HG02678 (cell line): ENCODE results near the gene C19orf47.
"Not testable (repeated sequence)": the region's sequence is repeated elsewhere in the genome, so short reads cannot be mapped to it uniquely, and the experiment has no call there.

Experiments
- ATAC-seq: cut with Tn5 transposase; IDR thresholded peaks from one replicate; pipeline ENCODE4 v1.9.1; 2021; ENCODE audit warnings: mild to moderate bottlenecking, moderate library complexity; ENCODE audit not compliant: unreplicated experiment

Gene C19orf47

DNA sequence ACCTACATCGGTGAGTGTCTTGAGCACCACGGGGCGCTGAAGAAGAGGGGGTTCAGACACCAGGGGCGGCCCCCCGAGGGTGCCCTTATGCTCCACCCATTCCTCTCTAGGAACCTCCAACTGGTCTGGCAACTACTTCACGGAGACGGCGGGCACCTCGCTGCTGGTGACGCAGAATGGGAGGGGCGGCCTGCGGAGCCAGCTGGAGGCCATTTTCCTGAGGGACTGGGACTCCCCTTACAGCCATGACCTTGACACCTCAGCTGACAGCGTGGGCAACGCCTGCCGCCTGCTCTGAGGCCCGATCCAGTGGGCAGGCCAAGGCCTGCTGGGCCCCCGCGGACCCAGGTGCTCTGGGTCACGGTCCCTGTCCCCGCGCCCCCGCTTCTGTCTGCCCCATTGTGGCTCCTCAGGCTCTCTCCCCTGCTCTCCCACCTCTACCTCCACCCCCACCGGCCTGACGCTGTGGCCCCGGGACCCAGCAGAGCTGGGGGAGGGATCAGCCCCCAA is 29.7 kb upstream of the C19orf47 start:
- no peak for ATAC-seq

DNA sequence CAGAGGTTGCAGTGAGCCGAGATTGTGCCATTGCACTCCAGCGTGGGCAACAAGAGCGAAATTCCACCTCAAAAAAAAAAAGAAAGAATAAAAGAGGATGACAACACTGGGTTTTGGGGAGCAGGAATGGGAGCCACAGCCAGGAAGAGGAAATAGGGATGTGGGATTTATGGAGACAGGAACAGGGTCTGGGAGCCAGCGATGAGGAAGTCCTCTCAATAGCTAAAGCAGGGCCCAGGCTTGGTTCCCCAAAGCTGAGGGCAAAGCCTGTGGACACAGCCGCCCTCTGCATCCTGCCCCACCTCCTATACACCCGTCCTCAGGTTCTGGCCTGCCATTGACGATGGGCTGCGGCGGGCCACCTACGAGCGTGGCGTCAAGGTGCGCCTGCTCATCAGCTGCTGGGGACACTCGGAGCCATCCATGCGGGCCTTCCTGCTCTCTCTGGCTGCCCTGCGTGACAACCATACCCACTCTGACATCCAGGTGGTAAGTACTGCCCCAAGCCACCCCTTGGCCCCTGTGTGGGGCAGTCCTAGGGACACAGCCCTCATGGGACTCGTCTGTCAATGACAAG is 28.2 kb upstream of the C19orf47 start:
- no peak for ATAC-seq

DNA sequence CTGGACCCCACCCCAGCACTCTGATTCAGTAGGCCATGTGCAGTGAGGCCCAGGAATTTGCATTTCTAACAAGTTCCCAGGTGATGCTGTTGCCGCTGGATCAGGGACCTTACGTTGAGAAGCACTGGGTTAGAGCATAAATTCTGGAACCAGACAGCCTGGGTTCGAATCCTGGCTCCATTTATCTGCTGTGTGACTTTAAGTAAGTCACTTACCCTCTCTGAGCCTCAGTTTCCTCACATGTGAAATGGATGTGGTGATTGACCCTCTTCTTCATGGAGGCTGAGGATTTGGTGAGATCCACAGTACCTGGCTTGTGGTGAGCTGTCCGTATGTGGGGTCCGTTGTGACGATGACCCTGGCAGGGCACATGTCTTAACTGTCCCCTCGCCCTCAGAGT is 25.9 kb upstream of the C19orf47 start:
- ATAC-seq: no peak

DNA sequence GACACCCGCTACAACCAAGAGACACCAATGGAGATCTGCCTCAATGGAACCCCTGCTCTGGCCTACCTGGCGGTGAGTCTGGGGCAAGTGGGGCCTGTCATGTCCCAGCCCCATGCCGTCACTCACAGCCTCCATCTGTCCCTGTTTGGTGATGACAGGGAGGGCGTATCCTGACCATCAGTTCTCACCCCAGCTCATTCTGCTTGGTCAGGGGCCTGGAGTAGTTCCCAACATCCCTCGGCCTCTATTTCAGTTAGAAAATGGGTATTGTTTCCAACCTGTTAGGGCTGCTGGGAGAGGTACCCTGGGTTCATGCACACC is 23.6 kb upstream of the C19orf47 start:
- ATAC-seq: no peak

DNA sequence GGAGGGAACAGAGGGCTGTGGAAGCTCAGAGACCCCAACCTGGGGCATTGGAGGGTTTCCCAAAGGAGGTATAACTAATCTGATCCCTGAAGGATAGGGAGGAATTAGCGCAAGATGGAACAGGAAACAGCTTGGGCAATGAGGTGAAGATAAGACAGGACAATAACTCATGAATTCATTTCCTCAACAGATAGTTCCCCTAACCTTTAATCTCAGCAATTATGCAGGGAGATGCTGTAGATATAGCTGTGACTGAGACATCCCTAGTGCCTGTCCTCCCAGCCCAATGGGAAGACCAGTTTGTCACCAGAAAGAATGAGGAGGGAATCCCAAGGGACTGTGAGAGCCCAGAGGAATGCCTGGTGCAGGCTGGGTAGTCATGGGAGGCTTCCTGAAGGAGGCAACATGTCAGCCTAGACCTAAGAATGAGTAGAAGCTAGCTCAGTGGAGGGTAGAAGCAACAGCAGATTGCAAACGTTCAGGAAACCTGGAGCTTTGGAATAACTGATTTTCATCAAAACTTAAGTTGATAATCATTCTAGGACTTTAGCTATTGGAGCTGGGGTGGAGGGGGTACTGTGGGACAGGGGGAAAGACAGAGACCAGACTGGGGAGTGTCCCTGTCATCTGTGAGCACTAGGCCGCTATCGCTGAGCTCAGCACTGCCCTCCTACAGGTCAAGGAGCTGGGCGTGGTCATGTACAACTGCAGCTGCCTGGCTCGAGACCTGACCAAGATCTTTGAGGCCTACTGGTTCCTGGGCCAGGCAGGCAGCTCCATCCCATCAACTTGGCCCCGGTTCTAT is 23.0 kb upstream of the C19orf47 start:
- ATAC-seq: no peak

DNA sequence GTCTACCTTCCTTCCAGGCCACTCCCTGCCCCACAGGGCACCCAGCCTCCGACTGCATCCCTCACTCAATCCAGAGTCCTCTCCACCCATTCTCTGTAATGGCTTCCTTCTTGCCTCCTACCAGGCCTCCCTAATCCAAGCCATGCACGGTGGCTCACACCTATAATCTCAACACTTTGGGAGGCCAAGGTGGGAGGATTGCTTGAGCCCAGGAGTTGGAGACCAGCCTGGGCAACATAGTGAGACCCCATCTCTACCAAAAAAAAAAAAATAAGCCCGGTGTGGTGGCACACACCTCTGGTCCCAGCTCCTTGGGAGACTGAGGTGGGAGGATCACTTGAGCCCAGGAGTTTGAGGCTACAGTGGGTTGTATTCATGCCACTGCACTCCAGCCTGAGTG is 22.1 kb upstream of the C19orf47 start:
- not testable (repeated sequence) for ATAC-seq

DNA sequence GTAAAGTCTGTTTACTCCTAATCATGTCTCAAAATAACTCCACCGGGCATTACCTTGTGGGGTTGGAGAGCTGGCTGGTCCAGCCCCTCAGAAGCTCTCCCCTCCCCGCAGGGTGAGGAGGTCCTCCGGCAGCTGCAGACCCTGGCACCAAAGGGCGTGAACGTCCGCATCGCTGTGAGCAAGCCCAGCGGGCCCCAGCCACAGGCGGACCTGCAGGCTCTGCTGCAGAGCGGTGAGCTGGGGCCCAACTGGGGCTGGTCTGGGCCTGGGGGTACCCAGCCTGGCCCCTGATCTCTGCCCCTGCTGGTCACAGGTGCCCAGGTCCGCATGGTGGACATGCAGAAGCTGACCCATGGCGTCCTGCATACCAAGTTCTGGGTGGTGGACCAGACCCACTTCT is 21.6 kb upstream of the C19orf47 start:
- ATAC-seq: no peak

DNA sequence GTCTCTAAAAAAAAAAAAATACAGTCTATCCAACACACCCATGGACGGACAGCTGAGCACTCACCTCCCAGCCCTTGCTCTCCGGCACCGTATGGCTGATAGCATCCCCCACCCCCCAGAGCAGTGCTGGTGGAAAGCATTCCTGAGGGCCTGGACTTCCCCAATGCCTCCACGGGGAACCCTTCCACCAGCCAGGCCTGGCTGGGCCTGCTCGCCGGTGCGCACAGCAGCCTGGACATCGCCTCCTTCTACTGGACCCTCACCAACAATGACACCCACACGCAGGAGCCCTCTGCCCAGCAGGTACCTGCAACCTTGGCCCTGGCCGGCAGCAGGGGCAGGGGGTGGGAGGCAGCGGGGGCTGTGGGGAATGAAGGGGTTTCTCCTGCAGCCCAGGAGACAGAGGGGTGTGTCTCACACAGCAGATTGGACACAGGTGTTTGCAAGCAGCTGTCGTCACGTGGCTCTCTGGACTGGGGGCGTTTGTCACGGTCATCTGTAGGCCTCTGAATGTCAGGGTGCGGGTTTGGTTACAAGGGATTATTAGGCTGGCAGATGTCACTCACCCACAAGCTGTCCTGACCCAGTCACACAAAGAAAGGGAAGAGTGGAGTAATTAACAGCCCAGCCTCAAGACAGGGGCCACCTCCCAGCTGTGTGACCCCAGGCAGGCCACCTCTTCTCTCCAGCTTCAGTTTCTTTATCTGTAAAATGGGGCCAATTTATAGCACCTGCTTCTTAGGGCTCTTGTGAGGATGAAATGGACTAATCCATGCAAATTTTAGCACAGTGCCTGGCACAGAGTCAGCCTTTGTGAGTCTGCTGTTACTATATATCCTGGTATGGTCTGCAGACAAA is 19.6 kb upstream of the C19orf47 start:
- ATAC-seq: no peak

DNA sequence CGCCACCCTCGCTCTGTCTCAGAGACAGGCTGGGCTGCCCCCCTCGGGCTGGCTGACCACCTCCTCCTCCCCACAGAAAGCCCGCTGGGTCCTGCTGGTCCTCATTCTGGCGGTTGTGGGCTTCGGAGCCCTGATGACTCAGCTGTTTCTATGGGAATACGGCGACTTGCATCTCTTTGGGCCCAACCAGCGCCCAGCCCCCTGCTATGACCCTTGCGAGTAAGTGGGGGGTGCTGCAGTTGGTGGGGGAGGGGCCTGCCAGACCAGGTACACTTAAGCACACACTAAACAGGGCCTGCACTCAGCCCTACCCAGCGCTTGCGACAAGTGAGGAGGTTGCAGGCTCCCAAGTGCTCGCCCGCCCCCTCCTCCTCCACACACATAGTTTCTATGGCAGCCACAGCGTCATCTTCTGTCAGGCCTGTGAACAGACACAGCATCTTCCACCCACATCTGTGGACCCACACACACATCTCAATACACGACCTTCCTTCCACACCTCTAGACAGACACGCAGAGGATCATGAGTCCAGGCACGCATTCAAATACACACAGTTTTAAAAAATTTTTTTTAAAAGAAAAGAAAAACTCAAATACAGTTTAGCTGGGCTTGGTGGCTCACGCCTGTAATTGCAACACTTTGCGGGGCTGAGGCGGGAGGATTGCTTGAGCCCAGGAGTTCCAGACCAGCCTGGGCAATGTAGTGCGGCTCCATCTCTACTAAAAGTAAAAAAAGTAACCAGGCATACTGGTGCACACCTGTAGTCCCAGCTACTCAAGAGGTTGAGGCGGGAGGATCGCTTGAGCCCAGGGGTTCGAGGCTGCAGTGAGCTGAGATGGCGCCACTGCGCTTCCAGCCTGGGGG is 18.7 kb upstream of the C19orf47 start:
- ATAC-seq: no peak

DNA sequence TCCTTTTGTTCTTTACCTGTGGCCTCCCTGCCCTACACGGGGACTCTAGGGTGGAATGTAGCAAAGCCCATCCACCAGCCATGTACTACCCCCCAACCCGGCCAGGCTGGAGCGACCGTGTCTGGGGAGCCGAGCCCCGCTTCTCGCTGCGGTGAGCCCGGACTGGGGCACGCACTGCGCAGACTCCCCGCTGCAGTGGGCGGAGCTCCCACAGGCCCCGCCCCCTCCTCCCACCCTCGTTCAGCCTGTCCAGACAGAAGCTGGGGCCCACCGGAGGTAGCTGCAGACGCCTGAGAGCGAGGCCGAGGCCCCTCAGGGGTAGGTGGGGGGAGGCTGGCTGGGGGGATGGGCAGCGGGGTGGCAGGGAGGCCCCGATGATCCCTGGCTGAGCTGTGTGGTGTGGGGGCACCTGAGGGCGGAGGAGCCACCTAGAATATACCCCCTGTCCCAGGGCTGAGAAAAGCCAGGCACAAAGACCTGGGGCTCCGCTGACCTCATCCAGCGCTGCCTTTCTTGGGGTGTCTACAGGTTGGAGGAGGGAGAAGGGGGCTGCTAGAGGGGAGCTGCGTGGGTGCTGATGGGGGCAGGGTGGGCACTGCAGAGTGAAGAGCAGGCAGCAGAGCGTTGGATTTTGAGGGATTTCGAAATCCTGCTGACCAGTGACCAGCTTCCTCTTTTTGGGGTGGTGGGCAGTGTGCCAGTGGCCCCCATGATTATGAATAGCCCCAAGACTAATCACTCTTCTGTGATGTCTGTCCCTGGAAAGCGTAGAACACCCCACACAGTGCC is 17.6 kb upstream of the C19orf47 start:
- no peak for ATAC-seq

DNA sequence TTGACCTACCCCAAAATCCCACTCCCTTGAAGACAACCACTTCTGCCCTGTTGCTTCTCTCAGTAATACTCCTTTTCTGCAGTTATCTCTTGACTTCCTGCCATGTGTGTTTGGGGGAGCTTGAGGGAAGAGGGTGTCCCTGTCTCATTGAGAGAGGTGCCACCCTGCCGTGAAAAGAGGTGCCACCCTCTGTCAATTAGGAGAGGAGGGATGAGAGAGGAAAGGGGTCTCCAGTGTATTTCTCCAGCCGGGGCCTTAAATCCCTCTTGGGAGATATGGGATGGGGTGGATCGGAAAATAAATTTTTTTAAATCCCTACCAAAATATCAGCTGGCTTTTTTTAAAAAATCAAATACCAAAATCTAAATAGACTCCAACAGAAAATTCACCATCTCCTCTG is 16.8 kb upstream of the C19orf47 start:
- ATAC-seq: no peak

DNA sequence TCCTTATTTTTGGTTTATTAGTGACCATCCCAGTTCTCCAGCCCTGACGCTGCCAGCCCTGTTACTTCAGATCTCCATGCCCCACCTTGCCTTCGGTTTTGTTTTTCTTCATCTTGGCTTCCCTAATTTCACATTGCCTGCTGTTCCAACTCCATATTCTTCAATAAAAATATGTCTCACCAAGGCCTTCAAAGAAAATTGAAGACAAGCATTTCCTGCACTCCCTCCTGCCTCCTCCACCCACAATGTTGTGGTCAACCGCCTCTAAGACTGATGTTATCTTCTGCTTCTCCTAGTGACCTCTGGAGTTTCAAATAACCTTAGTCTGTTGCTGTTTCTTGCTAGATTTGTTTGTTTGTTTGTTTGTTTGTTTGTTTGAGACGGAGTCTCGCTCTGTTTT is 14.9 kb upstream of the C19orf47 start:
- no peak for ATAC-seq

DNA sequence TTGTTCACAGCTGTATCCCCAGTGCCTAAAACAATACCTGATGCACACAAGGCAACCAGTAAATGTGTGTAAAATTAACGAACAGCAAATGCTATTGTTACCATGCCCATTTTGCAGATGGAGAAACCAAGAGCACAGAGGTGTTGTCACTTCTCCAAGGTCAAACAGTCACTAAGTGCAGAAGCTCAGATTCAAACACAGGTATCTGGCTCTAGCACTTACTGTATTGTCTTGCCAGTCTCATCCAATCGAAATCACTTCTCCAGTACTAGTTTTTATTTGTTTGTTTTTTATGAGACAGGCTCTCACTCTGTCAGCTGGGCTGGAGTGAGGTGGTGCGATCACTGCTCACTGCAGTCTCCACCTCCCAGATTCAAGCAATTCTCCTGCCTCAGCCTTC is 14.0 kb upstream of the C19orf47 start:
- no peak for ATAC-seq

DNA sequence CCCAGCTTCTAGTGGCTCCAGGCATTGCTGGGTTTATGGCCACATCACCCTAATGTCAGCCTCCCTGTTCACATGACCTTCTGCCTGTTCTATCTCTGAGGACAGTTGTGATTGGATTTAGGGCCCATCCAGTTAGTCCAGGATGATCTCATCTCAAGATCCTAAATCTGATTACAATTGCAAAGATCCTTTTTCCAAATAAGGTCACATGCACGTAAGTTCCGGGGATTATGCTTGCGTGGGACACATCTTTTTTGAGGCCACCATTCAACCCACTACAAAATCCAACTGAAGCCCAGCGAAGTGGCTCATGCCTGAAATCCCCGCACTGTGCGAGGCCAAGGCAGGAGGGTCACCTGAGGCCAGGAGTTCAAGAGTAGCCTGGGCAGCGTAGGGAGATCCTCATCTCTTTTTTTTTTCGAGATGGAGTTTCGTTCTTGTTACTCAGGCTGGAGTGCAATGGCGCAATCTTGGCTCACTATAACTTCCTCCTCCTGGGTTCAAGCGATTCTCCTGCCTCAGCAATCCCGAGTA is 12.6 kb upstream of the C19orf47 start:
- no peak for ATAC-seq

DNA sequence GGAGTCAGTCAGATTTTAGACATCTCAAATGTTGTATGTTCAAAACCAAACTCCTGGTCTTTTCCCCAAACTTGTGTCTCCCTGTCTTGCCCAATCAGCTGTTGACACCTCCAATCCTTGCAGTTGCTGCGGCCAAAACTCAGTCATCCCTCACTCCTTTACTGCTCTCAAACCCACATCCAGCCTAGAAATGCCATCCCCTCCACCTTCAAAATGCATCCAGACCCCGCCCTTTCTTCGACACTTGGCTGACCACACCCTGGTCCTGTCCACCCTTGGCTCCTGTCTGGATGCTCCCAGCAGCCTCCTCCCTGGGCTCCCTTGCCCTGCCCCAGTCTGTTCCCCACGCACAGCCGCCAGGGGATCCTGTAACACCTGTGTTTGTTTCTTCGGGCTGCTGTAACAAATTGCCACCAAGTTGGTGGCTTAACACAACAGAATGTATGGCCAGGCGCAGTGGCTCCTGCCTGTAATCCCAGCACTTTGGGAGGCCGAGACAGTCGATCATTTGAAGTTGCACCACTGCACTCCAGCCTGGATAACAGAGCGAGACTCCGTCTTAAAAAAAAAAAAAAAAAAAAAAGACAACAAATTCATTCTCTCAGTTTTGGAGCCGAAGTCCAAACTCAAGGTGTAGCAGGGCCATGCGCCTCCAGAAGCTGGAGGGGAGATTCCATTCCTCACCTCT is 12.0 kb upstream of the C19orf47 start:
- ATAC-seq: no peak

DNA sequence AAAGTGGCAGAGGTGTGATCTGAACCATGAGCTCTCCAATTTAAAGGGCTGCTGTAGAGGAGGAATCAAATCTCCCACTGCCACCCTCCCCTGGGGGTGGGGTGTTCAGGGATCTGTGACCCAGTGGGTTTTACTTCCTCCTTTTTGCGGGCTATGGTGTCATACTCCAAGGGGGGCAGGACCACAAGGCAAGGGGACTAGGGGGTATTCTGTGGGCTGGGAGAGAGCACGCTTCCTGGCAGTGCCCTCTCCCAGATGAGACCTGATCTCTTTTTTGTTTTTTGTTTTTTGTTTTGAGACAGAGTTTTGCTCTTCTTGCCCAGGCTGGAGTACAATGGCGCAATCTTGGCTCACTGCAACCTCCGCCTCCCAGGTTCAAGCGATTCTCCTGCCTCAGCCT is 10.6 kb upstream of the C19orf47 start:
- ATAC-seq: no peak

DNA sequence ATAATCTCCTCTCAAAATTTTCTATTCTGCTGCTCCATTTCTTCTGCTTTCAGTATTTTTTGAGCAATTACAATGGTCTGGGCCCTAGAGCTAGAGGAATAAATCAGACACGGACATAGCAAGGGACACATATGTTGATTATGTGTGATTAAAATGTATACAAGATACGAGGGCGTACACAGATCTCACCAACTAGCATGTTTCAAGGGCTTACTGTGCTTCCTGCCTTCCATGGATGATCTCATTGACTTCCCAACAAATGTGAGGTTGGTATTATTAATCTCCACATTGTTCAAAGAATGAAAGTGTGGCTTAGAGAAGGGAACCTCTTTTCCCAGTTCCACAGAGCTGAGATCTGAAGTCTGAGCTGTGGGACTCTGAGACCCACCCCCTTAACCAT is 9.4 kb upstream of the C19orf47 start:
- no peak for ATAC-seq

DNA sequence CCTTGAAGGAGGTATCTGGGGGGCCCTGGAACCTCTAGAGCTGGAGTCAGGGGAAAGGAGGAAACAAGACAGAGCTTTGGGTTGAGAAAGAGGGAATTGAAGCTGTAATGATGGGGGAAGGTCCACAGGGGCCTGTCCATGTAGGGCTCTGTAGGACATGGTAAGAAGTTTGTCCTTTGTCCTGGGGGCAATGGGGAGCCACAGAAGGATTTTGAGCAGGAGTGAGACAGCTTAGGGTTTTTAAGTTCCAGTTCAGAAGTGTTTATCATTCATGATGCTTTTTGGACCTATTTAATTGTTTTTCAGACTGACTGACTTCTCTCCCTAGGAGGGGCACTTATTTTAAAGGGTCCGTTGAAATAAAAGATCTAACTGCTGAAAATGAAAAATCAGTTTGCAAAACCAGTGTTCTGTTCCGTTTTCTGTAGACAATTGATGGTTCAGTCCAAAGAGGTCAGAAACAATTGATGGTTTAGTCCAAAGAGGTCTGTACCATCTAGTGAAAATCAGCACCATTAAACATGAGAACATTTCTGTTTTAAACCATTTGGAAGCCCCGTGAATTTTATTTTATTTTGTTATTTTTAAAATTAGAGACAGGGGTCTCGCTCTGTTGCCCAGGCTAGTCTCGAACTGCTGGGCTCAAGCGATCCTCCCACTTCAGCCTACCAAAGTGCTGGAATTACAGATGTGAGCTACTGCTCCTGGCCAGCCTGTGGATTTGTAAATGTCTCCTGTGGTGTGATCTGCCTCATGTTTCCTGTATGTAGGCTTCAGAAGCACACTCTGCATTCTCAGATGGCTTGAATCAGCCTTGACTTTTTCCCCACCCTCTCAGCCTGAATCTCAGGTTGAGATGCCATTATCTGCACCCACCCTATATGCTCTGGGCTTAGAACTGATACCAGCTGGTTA is 8.7 kb upstream of the C19orf47 start:
- no peak for ATAC-seq
